IPS-NIHi11 (cell line): ENCODE data around the gene SCMH1.
"Not testable (repeated sequence)": the region's sequence is repeated elsewhere in the genome, so short reads cannot be mapped to it uniquely, and the experiment has no call there.

Source experiments
- DNase-seq: peaks from one replicate; pipeline ENCODE4 v3.0.0; 2012; ENCODE audit warnings: mixed read lengths, low spot score

The SCMH1 gene

DNA sequence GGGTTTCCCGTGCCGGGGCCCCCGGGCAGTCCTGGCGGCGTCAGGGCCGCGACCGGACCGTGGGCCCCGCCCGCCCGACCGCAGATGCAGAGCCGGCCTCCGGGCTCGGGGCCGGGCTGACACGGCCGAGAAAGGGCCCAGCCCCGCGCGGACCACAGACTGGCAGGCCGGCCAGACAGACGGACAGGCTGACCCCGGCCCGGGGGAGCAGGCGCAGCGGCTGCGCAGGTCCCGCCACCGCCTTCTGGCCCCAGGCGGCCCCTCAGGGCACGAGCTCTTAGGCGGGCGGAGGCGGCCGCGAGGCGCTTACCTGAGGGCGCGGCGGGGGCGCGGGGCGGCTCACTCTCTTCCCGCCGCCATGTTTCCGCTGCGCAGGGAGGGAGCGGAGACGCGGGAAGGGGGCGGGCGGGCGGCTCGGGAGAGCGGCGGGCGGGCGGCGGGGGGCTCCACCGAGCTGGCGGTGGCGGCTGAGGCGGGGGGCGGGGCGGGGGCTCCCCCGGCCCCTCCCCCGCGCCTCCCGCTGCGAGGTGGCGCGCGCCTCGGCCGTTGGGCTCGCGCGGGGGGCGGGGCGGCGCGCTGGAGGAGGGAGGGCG is at the start of gene SCMH1:
SCMH1 (minus strand) TSS at position 558 of the 593 bp plus-strand sequence. CDS start 56,173 bp downstream, outside the sequence.
- DNase-seq = peak; percentile 91

DNA sequence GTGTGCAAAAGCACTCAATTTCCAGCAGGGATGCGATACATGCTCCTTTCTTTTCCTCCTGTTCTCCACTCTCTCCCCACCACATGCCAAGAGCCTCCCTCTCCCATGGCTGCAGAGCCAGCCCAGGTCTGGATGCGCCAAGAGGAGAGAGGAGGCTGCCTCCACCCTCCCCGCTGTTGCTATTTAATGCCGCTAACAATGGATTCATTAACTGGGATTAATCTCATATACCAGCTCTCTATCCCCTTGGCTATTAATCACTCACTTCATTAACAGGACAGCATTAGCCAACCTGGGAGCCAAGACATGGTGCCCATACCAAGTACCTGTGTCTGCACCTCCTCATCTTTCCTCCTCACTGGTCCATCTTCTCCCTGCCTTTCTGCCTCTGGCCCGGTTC is 49.1 kb upstream of the SCMH1 start:
- DNase-seq = no peak

GRCh38 chr1:41289196-41289595 is 47.1 kb upstream of the SCMH1 start:
- no peak for DNase-seq

DNA sequence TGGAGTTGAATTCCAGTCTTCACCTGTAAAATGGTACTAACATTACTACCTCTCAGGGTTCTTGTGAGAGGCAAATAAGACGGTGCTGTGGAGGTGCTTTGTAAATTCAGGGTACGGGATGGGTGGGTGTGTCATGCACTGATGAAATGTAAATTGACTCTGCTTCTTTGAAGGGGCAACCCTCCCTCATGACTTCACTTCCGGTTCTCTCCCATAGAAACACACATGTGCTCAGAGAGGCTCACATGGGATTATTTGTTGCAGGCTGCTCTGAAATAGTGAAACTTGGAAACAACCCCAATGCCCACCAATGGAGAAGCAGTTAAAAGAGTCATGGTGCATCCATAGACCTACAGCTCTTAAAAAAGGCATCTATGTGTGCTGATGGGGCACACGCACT is 44.9 kb upstream of the SCMH1 start:
- DNase-seq = no peak

GRCh38 chr1:41286486-41286885 is 44.4 kb upstream of the SCMH1 start:
- peak; percentile 75 for DNase-seq

DNA sequence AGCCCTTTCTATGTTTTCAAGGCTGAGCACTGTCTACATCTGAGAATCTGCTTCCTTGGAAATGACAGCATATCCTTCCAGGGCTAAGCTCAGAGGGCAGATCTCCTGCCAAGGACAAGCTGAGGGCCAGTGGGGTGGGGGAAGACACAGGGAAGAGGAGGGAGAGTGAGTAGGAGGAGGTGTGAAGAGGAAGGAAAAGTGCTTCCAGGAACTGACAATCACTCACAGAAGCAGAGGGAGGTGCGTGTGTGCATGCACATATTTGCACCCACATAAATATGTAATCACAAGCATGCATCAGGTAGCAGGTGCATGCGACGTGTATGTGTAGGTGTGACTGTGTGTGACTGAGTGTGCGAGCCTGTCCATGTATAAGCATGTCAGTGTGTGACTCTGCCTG is 43.7 kb upstream of the SCMH1 start:
- DNase-seq = no peak

DNA sequence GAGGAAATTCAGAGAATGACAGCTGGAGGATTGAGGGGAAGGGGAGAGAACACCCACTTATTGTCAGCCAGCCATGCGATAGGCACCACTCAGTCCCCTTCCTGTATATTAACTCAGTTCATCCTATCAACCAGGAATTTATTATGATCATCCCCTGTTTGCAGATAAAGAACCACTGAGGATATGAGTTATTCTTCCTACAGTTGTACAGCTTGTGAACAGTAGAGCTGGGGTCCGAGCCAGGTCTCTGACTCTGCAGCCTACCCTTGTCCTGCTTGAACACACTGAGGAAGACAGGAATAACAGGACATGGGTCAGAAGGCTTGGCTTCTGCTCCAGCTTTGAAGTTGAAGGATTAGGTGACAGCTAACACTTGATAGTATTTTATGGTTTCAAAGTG is 42.0 kb upstream of the SCMH1 start:
- DNase-seq = no peak

- peak; percentile 78 for DNase-seq
These were observed 40.7 kb upstream of the SCMH1 start for GRCh38 chr1:41282679-41283317.

DNA sequence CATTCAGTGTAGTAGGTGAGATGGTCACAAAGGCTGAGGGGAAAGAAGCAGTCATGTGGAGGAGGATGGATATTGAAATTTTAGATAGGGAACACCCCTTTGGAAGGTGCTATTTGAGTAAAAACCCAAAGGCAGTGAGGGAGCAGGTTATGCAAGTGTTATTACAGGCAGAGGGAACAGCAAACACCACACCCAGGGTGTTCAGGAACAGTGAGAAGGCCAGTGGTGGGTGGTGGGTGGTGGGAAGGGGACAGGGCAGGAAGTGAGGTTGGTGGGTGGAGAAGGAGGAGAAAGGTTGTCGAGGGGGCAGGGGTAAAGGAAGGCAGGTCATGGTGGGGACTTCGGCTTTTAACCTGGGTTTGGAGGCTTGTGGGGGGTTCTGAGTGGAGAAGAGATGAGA is 39.2 kb upstream of the SCMH1 start:
- DNase-seq = no peak

DNA sequence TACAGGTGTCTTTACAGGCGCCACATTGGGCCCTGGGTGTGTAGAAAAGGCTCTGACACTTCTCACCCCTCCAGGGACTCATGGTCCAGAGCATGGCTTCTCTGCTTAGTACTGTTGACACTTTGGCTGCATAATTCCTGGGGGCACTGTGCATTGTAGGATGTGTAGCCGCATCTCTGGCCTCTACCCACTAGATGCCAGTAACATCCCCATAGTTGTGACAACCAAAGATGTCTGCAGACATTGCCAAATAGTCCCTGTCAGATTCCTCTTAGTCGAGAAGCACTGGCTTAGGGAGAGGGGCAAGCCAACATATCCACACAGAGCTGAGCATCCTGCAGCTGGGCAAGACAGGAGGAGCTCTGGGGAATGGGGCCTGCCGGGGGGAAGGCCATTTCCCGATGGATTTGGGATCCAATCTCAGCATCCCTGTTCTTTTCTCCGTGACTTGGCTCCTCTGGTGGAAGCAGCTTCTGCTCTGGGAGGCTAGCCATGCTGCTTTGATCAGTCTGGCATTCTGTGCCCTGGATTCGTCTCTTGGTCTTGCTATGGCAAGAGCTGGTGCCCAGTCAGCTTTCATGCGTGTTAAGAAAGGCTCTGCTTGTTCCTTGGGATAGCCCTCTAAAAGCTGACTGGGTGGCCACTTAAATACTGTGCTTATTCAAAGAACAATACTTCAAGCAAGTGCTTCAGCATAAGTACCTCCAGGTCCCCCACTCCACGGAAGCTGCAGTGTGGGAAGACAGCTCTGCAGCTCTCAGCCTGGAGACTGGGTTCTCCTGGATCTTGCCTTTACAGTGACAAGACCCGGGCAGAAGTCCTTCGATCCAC is 38.3 kb upstream of the SCMH1 start:
- no peak for DNase-seq

DNA sequence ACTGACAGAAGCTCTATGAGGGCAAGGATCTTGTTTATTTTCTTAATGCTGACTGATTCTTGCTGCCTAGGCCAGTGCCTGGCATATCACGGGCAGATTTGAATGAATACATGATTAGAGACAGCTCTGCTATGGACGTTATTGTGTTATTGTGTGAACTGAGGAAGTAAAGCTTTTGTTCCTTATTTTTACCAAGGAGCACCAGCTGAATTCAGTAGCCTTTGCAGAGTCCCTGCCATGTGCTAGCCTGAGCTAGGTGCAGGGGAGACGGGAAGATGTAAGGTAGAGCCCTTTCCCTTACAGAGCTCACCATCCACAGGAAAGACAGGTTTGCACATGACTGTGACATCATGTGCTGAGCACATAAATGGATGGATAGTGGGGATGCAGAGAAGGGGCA is 36.0 kb upstream of the SCMH1 start:
- DNase-seq = no peak

- DNase-seq = peak; percentile 16
These were observed 35.4 kb upstream of the SCMH1 start for GRCh38 chr1:41277371-41277975.

DNA sequence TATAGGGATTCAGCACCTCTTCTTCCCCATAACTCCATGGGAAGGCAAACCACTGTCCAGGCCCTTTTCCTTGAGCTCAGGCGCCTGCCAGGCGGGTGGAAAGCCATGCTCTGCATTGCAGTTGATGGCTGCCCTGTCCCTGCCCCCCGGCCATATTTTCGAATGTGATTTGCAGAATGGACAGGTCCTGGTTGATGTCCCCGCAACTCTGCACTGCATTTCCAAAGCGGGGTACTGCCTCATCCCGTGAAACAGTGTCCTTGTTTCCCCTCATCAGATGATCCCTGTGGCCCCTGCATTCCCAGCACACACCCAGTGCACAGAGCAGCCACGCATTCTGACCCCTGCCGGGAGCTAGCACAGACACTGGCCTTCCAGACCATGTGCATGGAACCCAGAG is 33.7 kb upstream of the SCMH1 start:
- DNase-seq = no peak

DNA sequence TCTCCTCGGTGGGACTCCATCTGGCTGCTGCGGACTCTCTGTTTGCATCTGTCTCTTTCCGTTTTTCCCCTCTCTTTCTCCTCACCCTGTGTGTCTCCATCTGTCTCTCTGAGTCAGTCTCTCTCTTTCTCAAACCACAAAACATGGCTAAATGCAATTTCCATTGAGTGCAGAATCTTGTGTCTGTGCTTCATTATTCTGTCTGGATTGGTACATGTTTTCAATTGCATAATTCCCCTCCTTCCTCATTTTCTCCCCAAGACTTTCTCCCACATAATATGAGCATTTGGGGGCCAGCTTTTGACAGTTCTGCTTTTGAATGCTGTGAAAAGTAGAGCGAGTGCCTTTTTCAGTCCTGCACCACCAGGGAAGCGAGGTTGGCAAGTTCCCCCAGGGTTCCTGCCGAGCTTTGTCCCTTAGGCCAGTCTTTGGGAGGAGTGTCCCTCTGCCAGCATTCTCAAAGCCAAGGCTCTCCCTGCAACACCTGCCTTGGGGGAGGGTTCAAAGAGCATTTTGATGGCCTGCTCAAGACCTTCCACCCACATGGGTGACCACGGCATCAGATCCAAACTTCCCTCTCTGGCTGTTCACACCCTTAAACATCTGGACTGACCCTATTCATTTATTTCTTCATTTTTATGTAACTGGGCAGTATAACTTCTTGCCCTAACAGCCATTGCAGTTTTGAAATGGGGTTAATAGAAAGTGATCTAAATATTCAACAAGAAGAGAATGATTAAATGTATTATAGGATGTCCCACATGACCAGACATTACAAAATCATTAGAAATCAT is 32.8 kb upstream of the SCMH1 start:
- no peak for DNase-seq

DNA sequence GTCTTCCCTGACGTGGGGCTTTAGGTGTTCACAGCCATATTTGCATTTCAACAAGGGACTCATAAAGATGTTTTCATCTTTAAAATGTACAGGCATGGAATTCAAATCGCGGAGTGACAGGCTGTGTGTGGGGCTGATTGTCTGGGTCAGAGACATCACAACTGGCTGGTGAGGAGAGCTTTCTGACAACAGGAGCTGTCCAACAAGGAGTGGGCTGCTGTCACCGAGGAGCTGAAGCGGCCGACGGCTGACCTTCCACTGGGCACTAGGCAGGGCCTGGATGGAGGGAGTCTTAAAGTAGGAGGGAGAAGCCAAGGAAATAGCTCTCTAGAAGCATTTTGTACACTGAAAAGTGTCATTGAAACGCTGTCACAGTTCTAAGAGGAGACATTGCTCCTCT is 30.5 kb upstream of the SCMH1 start:
- DNase-seq = no peak

- peak; percentile 93 for DNase-seq
These were observed 26.2 kb upstream of the SCMH1 start for GRCh38 chr1:41268154-41268770.

DNA sequence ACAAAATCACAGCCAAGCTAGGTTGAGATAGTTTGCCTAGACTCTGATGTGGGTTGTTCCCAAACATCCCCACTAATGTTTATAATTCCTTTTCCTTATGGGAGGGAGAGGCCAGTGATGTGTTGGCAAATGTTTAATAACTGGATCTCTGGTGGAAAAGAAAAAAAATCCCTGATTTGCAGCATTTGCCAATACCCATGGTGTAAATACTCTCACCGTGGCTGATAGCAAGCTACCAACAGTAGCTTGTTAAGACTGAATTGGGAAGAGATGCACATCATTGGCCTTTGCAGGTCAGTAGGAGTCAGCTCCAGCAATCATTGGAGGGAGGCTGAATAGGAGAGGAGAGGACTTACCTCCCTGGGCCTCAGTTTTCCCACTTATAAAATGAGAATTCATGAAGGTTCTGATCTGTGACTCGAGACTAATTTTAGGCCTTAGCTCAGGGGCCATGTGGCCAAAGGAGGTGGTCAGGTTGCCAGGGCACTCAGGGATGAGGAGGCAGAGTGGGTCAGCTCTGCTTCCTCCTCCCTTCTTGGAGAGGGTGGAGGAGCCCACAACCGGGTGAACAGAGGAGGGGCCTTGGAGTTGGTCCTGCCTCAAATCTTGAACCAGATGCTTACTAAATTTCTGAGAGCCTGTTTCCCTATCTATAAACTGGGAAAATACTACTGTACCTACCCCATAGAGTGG is 20.0 kb upstream of the SCMH1 start:
- no peak for DNase-seq

- DNase-seq = no peak
These were observed 18.7 kb upstream of the SCMH1 start for GRCh38 chr1:41260768-41261167.

DNA sequence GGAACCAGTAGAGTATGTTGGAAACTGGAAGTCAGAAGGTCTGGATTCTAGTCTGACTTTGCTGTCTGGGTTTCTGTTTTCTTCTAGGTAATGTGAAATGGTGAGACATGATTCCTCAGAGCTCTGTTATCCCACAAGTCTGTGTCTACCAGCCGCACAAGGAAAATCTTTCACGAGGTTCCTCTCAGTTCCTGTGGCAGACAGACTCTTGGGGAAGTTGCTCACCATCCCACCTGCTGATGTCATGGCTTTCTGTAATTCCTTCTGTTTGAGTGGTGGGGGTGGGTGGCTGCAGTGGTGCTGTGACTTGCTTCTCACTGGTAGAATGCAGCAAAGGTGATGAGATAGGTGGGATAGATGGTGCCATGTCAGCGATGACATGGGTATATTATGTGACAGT is 17.1 kb upstream of the SCMH1 start:
- no peak for DNase-seq

- no peak for DNase-seq
These were observed 13.9 kb upstream of the SCMH1 start for GRCh38 chr1:41255978-41256377.

GRCh38 chr1:41251120-41251519 is 9.0 kb upstream of the SCMH1 start:
- not testable (repeated sequence) for DNase-seq
